BLaER1 treated with 17β-estradiol and CSF1 and Interleukin-3, amounts not matched to agents 10 nM and 100 nM (cell line): ENCODE results near the gene HTR6.

Experiments
- H3K27ac ChIP-seq, 11 experiments: shearing (Covaris generic); formaldehyde crosslinking; 2 replicates each; pipeline ENCODE4 v1.8.1; 2022
- H3K27me3 ChIP-seq, 11 experiments: shearing (Covaris generic); formaldehyde crosslinking; 2 replicates each; pipeline ENCODE4 v1.8.1; 2022
- H3K36me3 ChIP-seq, 11 experiments: shearing (Covaris generic); formaldehyde crosslinking; 2 replicates each; pipeline ENCODE4 v1.8.1; 2022
- H3K4me1 ChIP-seq, 10 experiments: shearing (Covaris generic); formaldehyde crosslinking; 2 replicates each; pipeline ENCODE4 v1.8.1; 2022
- H3K4me2 ChIP-seq, 11 experiments: shearing (Covaris generic); formaldehyde crosslinking; 2 replicates each; pipeline ENCODE4 v1.8.1; 2022
- H3K4me3 ChIP-seq, 10 experiments: shearing (Covaris generic); formaldehyde crosslinking; 2 replicates each; pipeline ENCODE4 v1.8.1; 2022
- H3K9ac ChIP-seq, 11 experiments: shearing (Covaris generic); formaldehyde crosslinking; 2 replicates each; pipeline ENCODE4 v1.8.1; 2022
- H3K9me3 ChIP-seq, 11 experiments: shearing (Covaris generic); formaldehyde crosslinking; replicated peaks in 1 of 11; 2 replicates each; pipeline ENCODE4 v1.8.1; 2022
- H4K20me1 ChIP-seq, 11 experiments: shearing (Covaris generic); formaldehyde crosslinking; 2 replicates each; pipeline ENCODE4 v1.8.1; 2022
- Cebpa-rat ChIP-seq, 11 experiments: shearing (Covaris generic); IDR thresholded peaks; 2 replicates each; pipeline ENCODE4 v1.8.1; 2022

Gene HTR6

GRCh38 chr1:19684677-19685076 lies 20.0 kb downstream of the HTR6 start:
- Histone ChIP-seq H4K20me1 (peaks cover 0 to 18% (median 0%) of the 10 kb centered on the region in 11 experiments; a peak in 2 of 22 replicates), H3K9me3 (peaks cover 5 to 24% (median 16%) of the 10 kb centered on the region in 11 experiments), H3K4me2 (no peak overlapping the region), H3K9ac (no peak overlapping the region), H3K4me1 (no peaks in the 10 kb centered on the region), H3K27me3 (no peaks in the 10 kb centered on the region), H3K36me3 (peaks cover 19 to 42% (median 25%) of the 10 kb centered on the region in 11 experiments), H3K4me3 (no peak overlapping the region), H3K27ac (no peak overlapping the region)
- no peak for TF ChIP-seq Cebpa-rat (IDR thresholded peaks at IDR 0.05)

GRCh38 chr1:19685994-19686393 lies 21.3 kb downstream of the HTR6 start:
- no peak overlapping the region for H3K4me3 ChIP-seq
- no peak overlapping the region for H3K9ac ChIP-seq
- TF ChIP-seq Cebpa-rat (IDR thresholded peaks at IDR 0.05): no peak
- no peak overlapping the region for H3K27ac ChIP-seq
- peaks cover 30 to 56% (median 37%) of the 10 kb centered on the region in 11 experiments for H3K36me3 ChIP-seq
- peaks cover 18 to 37% (median 28%) of the 10 kb centered on the region in 11 experiments for H3K9me3 ChIP-seq
- no peak overlapping the region for H3K4me2 ChIP-seq
- no peaks in the 10 kb centered on the region for H3K27me3 ChIP-seq
- peaks cover 0 to 7% (median 0%) of the 10 kb centered on the region in 11 experiments; a peak in 1 of 22 replicates for H4K20me1 ChIP-seq
- H3K4me1 ChIP-seq: no peaks in the 10 kb centered on the region

- Histone ChIP-seq H4K20me1 (peaks cover 0 to 6% (median 0%) of the 10 kb centered on the region in 11 experiments; a peak in 1 of 22 replicates), H3K27me3 (no peaks in the 10 kb centered on the region)
- no peak for TF ChIP-seq Cebpa-rat (IDR thresholded peaks at IDR 0.05)
Measured at GRCh38 chr1:19687414-19687813, 22.7 kb downstream of the HTR6 start.

GRCh38 chr1:19688041-19688842 lies 23.6 kb downstream of the HTR6 start:
- Histone ChIP-seq H3K4me2 (no peak overlapping the region), H4K20me1 (peaks cover 0 to 1% (median 0%) of the 10 kb centered on the region in 11 experiments; a peak in 1 of 22 replicates), H3K36me3 (peaks cover 48 to 72% (median 53%) of the 10 kb centered on the region in 11 experiments), H3K9ac (no peak overlapping the region), H3K9me3 (peaks cover 22 to 48% (median 39%) of the 10 kb centered on the region in 11 experiments), H3K4me1 (no peaks in the 10 kb centered on the region), H3K4me3 (no peak overlapping the region), H3K27ac (no peak overlapping the region), H3K27me3 (no peaks in the 10 kb centered on the region)
- TF ChIP-seq Cebpa-rat (IDR thresholded peaks at IDR 0.05): no peak

More at GRCh38 chr1:19687414-19687813, 22.7 kb downstream of the HTR6 start:
- Histone ChIP-seq H3K4me2 (no peak overlapping the region), H3K9me3 (peaks cover 22 to 48% (median 39%) of the 10 kb centered on the region in 11 experiments), H3K4me3 (no peak overlapping the region), H3K27ac (no peak overlapping the region), H3K4me1 (no peaks in the 10 kb centered on the region), H3K36me3 (peaks cover 44 to 67% (median 50%) of the 10 kb centered on the region in 11 experiments), H3K9ac (no peak overlapping the region)

GRCh38 chr1:19689085-19689757 lies 24.5 kb downstream of the HTR6 start:
- no peaks in the 10 kb centered on the region for H3K4me1 ChIP-seq
- no peak overlapping the region for H3K9ac ChIP-seq
- TF ChIP-seq Cebpa-rat (IDR thresholded peaks at IDR 0.05): no peak
- H3K27ac ChIP-seq: no peak overlapping the region
- no peak overlapping the region for H3K4me2 ChIP-seq
- H3K4me3 ChIP-seq: 0 out of 20 replicates have a peak overlapping the region, but pooled peaks of 1 of the 10 experiments have one; percentile 16
- peaks cover 49 to 80% (median 61%) of the 10 kb centered on the region in 11 experiments for H3K36me3 ChIP-seq
- no peaks in the 10 kb centered on the region for H3K27me3 ChIP-seq
- H4K20me1 ChIP-seq: no peaks in the 10 kb centered on the region; a peak in 1 of 22 replicates
- H3K9me3 ChIP-seq: peaks cover 22 to 48% (median 39%) of the 10 kb centered on the region in 11 experiments

- Histone ChIP-seq H3K4me3 (peak overlapping the region in 1 of 10 experiments; percentile 16; a peak in 1 of 20 replicates), H3K9ac (no peak overlapping the region), H3K36me3 (peaks cover 49 to 80% (median 67%) of the 10 kb centered on the region in 11 experiments), H3K27ac (no peak overlapping the region), H3K4me2 (no peak overlapping the region), H4K20me1 (peaks cover 0 to 6% (median 0%) of the 10 kb centered on the region in 11 experiments; a peak in 2 of 22 replicates), H3K9me3 (peaks cover 22 to 48% (median 39%) of the 10 kb centered on the region in 11 experiments), H3K4me1 (no peaks in the 10 kb centered on the region), H3K27me3 (no peaks in the 10 kb centered on the region)
- TF ChIP-seq Cebpa-rat (IDR thresholded peaks at IDR 0.05): no peak
Measured at GRCh38 chr1:19689856-19690255, 25.2 kb downstream of the HTR6 start.

GRCh38 chr1:19690342-19690741 lies 25.7 kb downstream of the HTR6 start:
- Histone ChIP-seq H3K27me3 (no peaks in the 10 kb centered on the region), H3K4me3 (peak overlapping the region in 1 of 10 experiments; percentile 16; a peak in 1 of 20 replicates), H3K4me1 (no peaks in the 10 kb centered on the region), H3K4me2 (no peak overlapping the region), H3K36me3 (peaks cover 49 to 85% (median 69%) of the 10 kb centered on the region in 11 experiments), H4K20me1 (peaks cover 0 to 11% (median 0%) of the 10 kb centered on the region in 11 experiments; a peak in 2 of 22 replicates), H3K27ac (no peak overlapping the region), H3K9me3 (peaks cover 22 to 48% (median 39%) of the 10 kb centered on the region in 11 experiments), H3K9ac (no peak overlapping the region)
- TF ChIP-seq Cebpa-rat (IDR thresholded peaks at IDR 0.05): no peak

GRCh38 chr1:19694298-19694697 lies 29.6 kb downstream of the HTR6 start:
- Histone ChIP-seq H3K4me1 (no peaks in the 10 kb centered on the region), H4K20me1 (peaks cover 0 to 14% (median 0%) of the 10 kb centered on the region in 11 experiments; a peak in 2 of 22 replicates), H3K4me2 (no peak overlapping the region), H3K4me3 (no peak overlapping the region), H3K27me3 (no peaks in the 10 kb centered on the region), H3K9me3 (peaks cover 15 to 28% (median 26%) of the 10 kb centered on the region in 11 experiments), H3K9ac (no peak overlapping the region), H3K36me3 (peaks cover 30 to 69% (median 56%) of the 10 kb centered on the region in 11 experiments), H3K27ac (no peak overlapping the region)
- no peak for TF ChIP-seq Cebpa-rat (IDR thresholded peaks at IDR 0.05)

GRCh38 chr1:19695772-19696171 lies 31.1 kb downstream of the HTR6 start:
- Histone ChIP-seq H3K4me1 (no peaks in the 10 kb centered on the region), H3K4me2 (no peak overlapping the region), H3K27ac (no peak overlapping the region), H3K27me3 (no peaks in the 10 kb centered on the region), H4K20me1 (peaks cover 0 to 14% (median 0%) of the 10 kb centered on the region in 11 experiments; a peak in 2 of 22 replicates), H3K9me3 (peaks cover under 1 to 13% (median 11%) of the 10 kb centered on the region in 11 experiments; a peak in 17 of 22 replicates), H3K9ac (no peak overlapping the region), H3K36me3 (peaks cover 15 to 60% (median 44%) of the 10 kb centered on the region in 11 experiments; a peak in 20 of 22 replicates), H3K4me3 (no peak overlapping the region)
- TF ChIP-seq Cebpa-rat (IDR thresholded peaks at IDR 0.05): no peak
